ENCODE measurements around the gene CDS2. TPM values are rescaled to one million over a fixed set of nuclear protein-coding genes. Genes with fewer than 3 reads are reported as not detected.

CDS2 gene
- total and polyA plus RNA-seq, 2 donors, result 13.4 to 18.9 TPM

Other genes starting within 250 kb of the CDS2 start
- gene SLC23A2, start 125.5 kb upstream of the CDS2 start, total RNA-seq, result 5.7 TPM
- gene SLC23A2, start 125.5 kb upstream of the CDS2 start, polyA plus RNA-seq, result 8.6 TPM
- gene TMEM230, start 13.9 kb upstream of the CDS2 start, total RNA-seq, result 83.5 TPM
- gene TMEM230, start 13.9 kb upstream of the CDS2 start, polyA plus RNA-seq, result 162 TPM
- 330 TPM for gene PCNA, start 7.0 kb upstream of the CDS2 start, total RNA-seq
- 75.4 TPM for gene PCNA, start 7.0 kb upstream of the CDS2 start, polyA plus RNA-seq
- gene PROKR2, start 189.9 kb downstream of the CDS2 start, total RNA-seq, result not detected
- not detected for gene PROKR2, start 189.9 kb downstream of the CDS2 start, polyA plus RNA-seq